GM12892 (cell line): ENCODE results near the gene VPS8.

ENCODE experiments used
- POLR2A ChIP-seq: IDR thresholded peaks from 2 replicates; pipeline ENCODE4 v1.6.1; 2011; ENCODE audit warnings: low read depth, low read length, control low read depth
- POLR2AphosphoS5 ChIP-seq: IDR thresholded peaks from 2 replicates; pipeline ENCODE4 v1.6.1; 2011; ENCODE audit warnings: low read depth, low read length, control low read depth

GRCh38 chr3:185089751-185090150 is 277.8 kb downstream of the VPS8 start:
- TF ChIP-seq POLR2A (no peak), POLR2AphosphoS5 (no peak)
